Sigmoid colon (tissue), 7 donors: ENCODE measurements around the gene GPR63. TPM values are rescaled to one million over a fixed set of nuclear protein-coding genes. Genes with fewer than 3 reads are reported as not detected.

Source experiments
- DNase-seq: peaks from one replicate; pipeline ENCODE4 v3.0.0-alpha.2; 2019
- H3K27ac ChIP-seq, 4 donors: fragments of 200-600 bp; sonication (generic); one replicate each; pipeline ENCODE4 v1.5.1; 2016 to 2019; ENCODE audit warnings: mild to moderate bottlenecking in 1 of 4
- H3K27me3 ChIP-seq, 3 donors: fragments of 200-600 bp; sonication (generic); one replicate each; pipeline ENCODE4 v1.5.1; 2019; ENCODE audit warnings: mild to moderate bottlenecking in 1 of 3
- H3K36me3 ChIP-seq, 4 donors: fragments of 200-600 bp; sonication (generic); one replicate each; pipeline ENCODE4 v1.5.1; 2016 to 2019
- H3K4me1 ChIP-seq, 4 donors: fragments of 200-600 bp; sonication (generic); one replicate each; pipeline ENCODE4 v1.5.1; 2017 to 2019
- H3K4me3 ChIP-seq, 4 donors: fragments of 200-600 bp; sonication (generic); one replicate each; pipeline ENCODE4 v1.5.1; 2017 to 2019; ENCODE audit warnings: mild to moderate bottlenecking in 2 of 4, moderate library complexity in 1 of 4
- H3K9me3 ChIP-seq, 4 donors: fragments of 200-600 bp in 3 of 4; sonication (generic) in 3 of 4; one replicate each; pipeline versions ENCODE4 v1.5.1 to v1.6.1; 2013 to 2019
- EP300 ChIP-seq, 4 donors: sonication (generic); formaldehyde crosslinking; IDR thresholded peaks; one replicate each; pipeline ENCODE4 v1.6.1; 2017; ENCODE audit warnings: antibody characterized with exemption in 4 of 4
- POLR2A ChIP-seq, 2 donors: fragments of 450-650 bp; IDR thresholded peaks; one replicate each; pipeline ENCODE4 v1.6.1; 2016; ENCODE audit warnings: antibody characterized with exemption in 2 of 2, mild to moderate bottlenecking in 2 of 2, moderate library complexity in 2 of 2
- POLR2AphosphoS5 ChIP-seq, 4 donors: sonication (generic); formaldehyde crosslinking; IDR thresholded peaks; one replicate each; pipeline ENCODE4 v1.6.1; 2017; ENCODE audit warnings: antibody characterized with exemption in 4 of 4
- whole genome bisulfite sequencing, 2 donors: extraction: QIAGEN DNeasy Blood & Tissue Kit; methylation state at CpG; one replicate each; pipeline ENCODE4 v1.1.7; 2013; 5-methylcytosine and 5-hydroxymethylcytosine counted together
- intact Hi-C: fragments of 100-400 bp; cut with DNase I; formaldehyde crosslinking; loops from one replicate; pipeline ENCODE4 v1.15.1; 2023
- polyA plus RNA-seq, 3 donors: library from polyadenylated mRNA; stranded (reverse); fragments of 200-250 nt; gene quantifications; one replicate each; pipeline ENCODE4 v1.2.3, GENCODE V29; 2013
- total RNA-seq, 4 donors: library from RNA; depleted of rRNA; stranded (reverse); fragments of >200 nt; gene quantifications; one replicate each; pipeline ENCODE4 v1.1.0, GENCODE V29; 2016
- TF ChIP-seq, protein P1 (sequence below), 4 experiments: fragments of 450-650 bp in 3 of 4; fragments of 200-600 bp in 1 of 4; IDR thresholded peaks; one replicate each; pipeline ENCODE4 v1.5.1; 2016 to 2019; ENCODE audit warnings: antibody characterized with exemption in 4 of 4, mild to moderate bottlenecking in 3 of 4, moderate library complexity in 2 of 4
- donor health status: healthy with polysubstance abuse.
- donor health status: Bipolar disorder and iron deficiency.
- donor health status: healthy.

GPR63 gene
- total and polyA plus RNA-seq, 7 donors = under 0.01 to 1.8 (median 0.83) TPM

DNA sequence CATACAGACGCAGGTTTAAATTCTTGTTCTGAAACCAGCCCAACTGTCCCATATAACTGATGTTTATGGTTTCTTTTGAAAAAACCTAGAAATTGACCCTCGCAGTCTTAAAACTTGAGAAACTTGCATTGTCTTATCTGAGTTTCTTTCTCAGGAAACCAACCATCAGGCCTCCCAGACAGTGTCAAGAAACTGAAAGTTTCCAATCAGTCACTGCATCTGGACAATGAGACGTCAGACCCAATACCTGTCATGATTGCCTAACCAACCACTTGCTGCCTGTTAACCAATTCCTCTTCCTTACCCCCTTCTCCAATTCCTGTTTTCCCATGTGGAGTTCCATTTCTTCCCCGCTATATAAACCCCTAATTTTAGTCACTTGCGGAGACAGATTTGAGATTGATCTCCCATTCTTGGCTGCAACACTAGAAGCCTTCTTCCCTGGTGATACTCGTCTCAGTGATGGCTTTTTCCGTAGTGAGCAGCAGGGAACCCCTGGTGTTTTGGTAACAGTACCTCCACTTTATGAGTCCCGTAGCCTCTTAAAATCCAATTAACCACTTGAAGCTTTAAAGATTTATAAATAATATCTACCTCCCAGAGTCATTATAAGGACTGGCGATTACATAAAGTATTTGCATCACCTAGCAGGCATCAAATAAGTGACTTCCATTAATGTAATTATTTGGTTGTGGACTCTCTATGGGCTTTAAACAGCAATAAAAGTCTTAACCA, 49.3 kb downstream of the GPR63 start:
- no peak overlapping the region for H3K27ac ChIP-seq
- no peak overlapping the region for H3K4me3 ChIP-seq
- no peaks in the 10 kb centered on the region for H3K4me1 ChIP-seq
- no peaks in the 10 kb centered on the region for H3K9me3 ChIP-seq
- intact Hi-C loops = no loop called here
- no peaks in the 10 kb centered on the region for H3K36me3 ChIP-seq
- 74 to 77% methylated on average over 9 of the region's 9 CpGs for WGBS, 2 donors
- H3K27me3 ChIP-seq = no peaks in the 10 kb centered on the region
- DNase-seq = no peak
- TF ChIP-seq POLR2AphosphoS5 (IDR thresholded peaks at IDR 0.05) (no peak), POLR2A (IDR thresholded peaks at IDR 0.05) (no peak), EP300 (IDR thresholded peaks at IDR 0.05) (no peak)
- TF ChIP-seq, protein P1, sequence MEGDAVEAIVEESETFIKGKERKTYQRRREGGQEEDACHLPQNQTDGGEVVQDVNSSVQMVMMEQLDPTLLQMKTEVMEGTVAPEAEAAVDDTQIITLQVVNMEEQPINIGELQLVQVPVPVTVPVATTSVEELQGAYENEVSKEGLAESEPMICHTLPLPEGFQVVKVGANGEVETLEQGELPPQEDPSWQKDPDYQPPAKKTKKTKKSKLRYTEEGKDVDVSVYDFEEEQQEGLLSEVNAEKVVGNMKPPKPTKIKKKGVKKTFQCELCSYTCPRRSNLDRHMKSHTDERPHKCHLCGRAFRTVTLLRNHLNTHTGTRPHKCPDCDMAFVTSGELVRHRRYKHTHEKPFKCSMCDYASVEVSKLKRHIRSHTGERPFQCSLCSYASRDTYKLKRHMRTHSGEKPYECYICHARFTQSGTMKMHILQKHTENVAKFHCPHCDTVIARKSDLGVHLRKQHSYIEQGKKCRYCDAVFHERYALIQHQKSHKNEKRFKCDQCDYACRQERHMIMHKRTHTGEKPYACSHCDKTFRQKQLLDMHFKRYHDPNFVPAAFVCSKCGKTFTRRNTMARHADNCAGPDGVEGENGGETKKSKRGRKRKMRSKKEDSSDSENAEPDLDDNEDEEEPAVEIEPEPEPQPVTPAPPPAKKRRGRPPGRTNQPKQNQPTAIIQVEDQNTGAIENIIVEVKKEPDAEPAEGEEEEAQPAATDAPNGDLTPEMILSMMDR (IDR thresholded peaks at IDR 0.05) = no peak

DNA sequence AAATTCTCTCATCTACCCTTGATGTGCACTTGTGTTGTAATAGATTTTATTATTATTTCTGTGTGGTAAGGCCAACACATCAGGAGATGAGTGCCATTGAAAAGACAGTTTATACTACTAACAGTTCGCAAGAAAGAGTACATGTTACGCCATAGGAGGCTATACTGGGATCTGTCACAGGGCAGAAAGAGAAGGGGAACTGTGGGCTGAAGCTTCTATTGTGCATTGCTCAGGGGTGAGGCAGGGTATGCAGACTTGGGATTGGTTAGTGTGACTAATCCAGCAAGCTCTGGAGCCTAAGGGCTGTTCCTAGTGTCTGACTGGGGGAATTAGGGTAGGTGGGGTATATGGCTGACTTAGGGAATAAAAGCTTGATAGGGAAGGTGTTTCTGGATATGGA, 50.9 kb downstream of the GPR63 start:
- intact Hi-C loops = no loop called here
- no peak for DNase-seq
- Histone ChIP-seq H3K27ac (no peak overlapping the region), H3K9me3 (no peaks in the 10 kb centered on the region), H3K4me3 (no peak overlapping the region), H3K36me3 (no peaks in the 10 kb centered on the region), H3K4me1 (no peaks in the 10 kb centered on the region), H3K27me3 (no peaks in the 10 kb centered on the region)
- no peak for TF ChIP-seq POLR2AphosphoS5 (IDR thresholded peaks at IDR 0.05)
- TF ChIP-seq, protein P1 (IDR thresholded peaks at IDR 0.05) = no peak
- TF ChIP-seq EP300 (IDR thresholded peaks at IDR 0.05) = no peak
- no peak for TF ChIP-seq POLR2A (IDR thresholded peaks at IDR 0.05)
- WGBS, 2 donors = 95% methylated on average over 2 of the region's 2 CpGs

DNA sequence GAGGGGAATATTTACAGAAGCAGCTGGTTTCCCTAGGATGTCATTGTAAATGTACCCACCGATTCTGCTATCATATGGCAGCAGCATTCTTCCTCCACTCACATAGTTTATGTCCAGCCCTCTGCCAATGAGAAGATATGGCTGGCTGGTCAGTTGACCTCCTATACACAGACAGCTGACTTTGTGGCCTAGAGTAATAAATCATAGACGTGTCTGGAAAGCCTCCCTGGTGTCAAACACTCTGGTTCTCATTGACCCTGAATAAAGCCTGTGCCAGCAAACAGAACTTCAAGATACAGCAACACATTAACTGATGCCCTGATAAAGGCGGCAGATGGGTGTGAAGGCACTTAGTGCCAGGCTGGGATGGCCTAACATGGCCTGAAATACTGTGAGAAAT, 52.6 kb downstream of the GPR63 start:
- Histone ChIP-seq H3K36me3 (no peaks in the 10 kb centered on the region), H3K4me3 (no peak overlapping the region), H3K9me3 (no peaks in the 10 kb centered on the region), H3K27me3 (no peaks in the 10 kb centered on the region), H3K4me1 (no peaks in the 10 kb centered on the region), H3K27ac (no peak overlapping the region)
- DNase-seq = no peak
- intact Hi-C loops = no loop called here
- TF ChIP-seq POLR2A (IDR thresholded peaks at IDR 0.05) = no peak
- TF ChIP-seq, protein P1 (IDR thresholded peaks at IDR 0.05) = no peak
- WGBS, 2 donors = 40 to 60% methylated on average over 3 of the region's 3 CpGs

DNA sequence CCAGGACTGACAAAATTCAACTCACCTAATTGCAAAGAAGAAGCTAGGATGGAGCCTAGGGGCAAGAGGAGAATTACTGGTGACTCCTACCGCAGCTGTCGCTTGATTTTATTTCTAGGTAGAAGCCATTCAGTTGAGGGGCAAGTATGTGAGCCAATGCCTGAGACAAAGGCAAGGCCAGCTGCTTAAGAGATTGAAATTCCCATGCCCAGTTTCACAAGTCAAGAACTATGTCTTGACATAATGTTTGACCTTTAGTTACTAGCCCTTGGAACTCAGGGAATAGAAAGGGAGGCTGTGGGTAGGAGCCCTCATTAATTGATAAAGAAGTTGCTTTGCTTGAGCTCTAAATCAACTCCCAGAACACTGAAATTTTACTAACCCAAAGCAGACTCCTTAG, 54.0 kb downstream of the GPR63 start:
- no peaks in the 10 kb centered on the region for H3K4me1 ChIP-seq
- TF ChIP-seq POLR2A (IDR thresholded peaks at IDR 0.05) (no peak), EP300 (IDR thresholded peaks at IDR 0.05) (no peak), POLR2AphosphoS5 (IDR thresholded peaks at IDR 0.05) (no peak)
- TF ChIP-seq, protein P1 (IDR thresholded peaks at IDR 0.05) = no peak
- intact Hi-C loops = no loop called here
- no peak overlapping the region for H3K4me3 ChIP-seq
- H3K9me3 ChIP-seq = no peaks in the 10 kb centered on the region
- H3K27ac ChIP-seq = no peak overlapping the region
- H3K27me3 ChIP-seq = no peaks in the 10 kb centered on the region
- DNase-seq = no peak
- 95 to 97% methylated on average over 2 of the region's 2 CpGs for WGBS, 2 donors
- H3K36me3 ChIP-seq = no peaks in the 10 kb centered on the region

DNA sequence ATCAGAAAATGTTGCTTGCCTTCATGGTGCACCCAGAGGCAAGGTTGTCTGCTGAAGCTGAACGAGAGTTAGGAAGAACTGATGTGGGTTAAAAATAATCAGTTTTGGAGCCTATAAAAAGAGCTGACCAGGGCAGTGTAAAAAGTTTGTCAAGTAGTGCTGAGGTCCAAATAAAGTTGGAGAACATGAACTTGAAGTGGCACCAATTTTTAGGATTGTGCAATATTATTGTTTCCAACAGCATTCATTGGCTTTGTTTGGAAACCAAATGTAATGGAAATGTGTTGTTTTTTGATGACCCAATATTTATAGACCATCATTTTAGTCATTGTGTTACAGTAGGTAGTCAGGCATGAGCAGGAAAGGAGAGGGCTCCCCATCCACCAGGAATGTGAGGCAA, 55.7 kb downstream of the GPR63 start:
- Histone ChIP-seq H3K27me3 (no peaks in the 10 kb centered on the region), H3K4me1 (no peaks in the 10 kb centered on the region), H3K27ac (no peak overlapping the region), H3K36me3 (no peaks in the 10 kb centered on the region), H3K9me3 (no peaks in the 10 kb centered on the region), H3K4me3 (no peak overlapping the region)
- intact Hi-C loops = no loop called here
- 64 to 84% methylated on average over 1 of the region's 1 CpG for WGBS, 2 donors
- DNase-seq = no peak
- TF ChIP-seq POLR2A (IDR thresholded peaks at IDR 0.05) (no peak), POLR2AphosphoS5 (IDR thresholded peaks at IDR 0.05) (no peak), EP300 (IDR thresholded peaks at IDR 0.05) (no peak)
- TF ChIP-seq, protein P1 (IDR thresholded peaks at IDR 0.05) = no peak
